ENCODE measurements around the gene TUBA4A. TPM values are rescaled to one million over a fixed set of nuclear protein-coding genes. Genes with fewer than 3 reads are reported as not detected.

Gene TUBA4A
- polyA plus RNA-seq, 1 donor from 2014 or later, result not detected

- Histone ChIP-seq H3F3A (ENCODE audit: insufficient read depth, low read length, poor library complexity, severe bottlenecking) (no peaks in the 10 kb centered on the region), H4K20me1 (ENCODE audit: insufficient read depth) (no peaks in the 10 kb centered on the region), H3K9me2 (ENCODE audit: insufficient read depth, low read length) (no peaks in the 10 kb centered on the region), H3K9me3 (ENCODE audit: low read length) (no peaks in the 10 kb centered on the region), H3K79me2 (replicated peaks; ENCODE audit: insufficient read depth, low read length) (no peaks in the 10 kb centered on the region), H3K36me3 (ENCODE audit: insufficient read depth, low read length) (no peaks in the 10 kb centered on the region), H3K27ac (ENCODE audit: low read length) (no peak overlapping the region), H2AFZ (ENCODE audit: low read depth, low read length) (no peak overlapping the region), H3K4me2 (ENCODE audit: low read length) (no peak overlapping the region), H3K27me3 (ENCODE audit: insufficient read depth, low read depth, low read length) (no peaks in the 10 kb centered on the region), H3K9ac (ENCODE audit: low read length) (no peak overlapping the region), H3K4me3 (ENCODE audit: low read length) (no peak overlapping the region)
- TF ChIP-seq POLR2AphosphoS5 (IDR thresholded peaks at IDR 0.05) (no peak), MXI1 (conservative IDR thresholded peaks at IDR 0.05; ENCODE audit: poor library complexity, severe bottlenecking) (no peak), SMC3 (conservative IDR thresholded peaks at IDR 0.05; ENCODE audit: poor library complexity) (no peak), RAD21 (conservative IDR thresholded peaks at IDR 0.05) (no peak), REST (IDR thresholded peaks at IDR 0.05; ENCODE audit: borderline replicate concordance) (no peak), EZH2 (IDR thresholded peaks at IDR 0.05; ENCODE audit: borderline replicate concordance, insufficient read depth, low read length, poor library complexity, severe bottlenecking) (no peak), TAF1 (IDR thresholded peaks at IDR 0.05; ENCODE audit: low read depth) (no peak), EP300 (conservative IDR thresholded peaks at IDR 0.05; ENCODE audit: poor library complexity, severe bottlenecking) (no peak), CTCF (IDR thresholded peaks at IDR 0.05; ENCODE audit: poor library complexity, severe bottlenecking) (no peak)
Observed at GRCh38 chr2:219289537-219290361, 36.0 kb upstream of the TUBA4A start.

GRCh38 chr2:219289195-219289536 is 35.4 kb upstream of the TUBA4A start:
- H3K9me2 ChIP-seq (ENCODE audit: insufficient read depth, low read length), result no peaks in the 10 kb centered on the region
- no peak overlapping the region for H2AFZ ChIP-seq (ENCODE audit: low read depth, low read length)
- H4K20me1 ChIP-seq (ENCODE audit: insufficient read depth), result no peaks in the 10 kb centered on the region
- no peaks in the 10 kb centered on the region for H3K27me3 ChIP-seq (ENCODE audit: insufficient read depth, low read depth, low read length)
- no peaks in the 10 kb centered on the region for H3K9me3 ChIP-seq (ENCODE audit: low read length)
- H3K36me3 ChIP-seq (ENCODE audit: insufficient read depth, low read length), result no peaks in the 10 kb centered on the region
- no peak overlapping the region for H3K27ac ChIP-seq (ENCODE audit: low read length)
- TF ChIP-seq MXI1 (conservative IDR thresholded peaks at IDR 0.05; ENCODE audit: poor library complexity, severe bottlenecking) (no peak), EZH2 (IDR thresholded peaks at IDR 0.05; ENCODE audit: borderline replicate concordance, insufficient read depth, low read length, poor library complexity, severe bottlenecking) (no peak)
- no peak overlapping the region for H3K9ac ChIP-seq (ENCODE audit: low read length)
- H3K4me2 ChIP-seq (ENCODE audit: low read length), result no peak overlapping the region
- H3K4me3 ChIP-seq (ENCODE audit: low read length), result no peak overlapping the region
- no peaks in the 10 kb centered on the region for H3K79me2 ChIP-seq (replicated peaks; ENCODE audit: insufficient read depth, low read length)
- H3F3A ChIP-seq (ENCODE audit: insufficient read depth, low read length, poor library complexity, severe bottlenecking), result no peaks in the 10 kb centered on the region

Measured in neural cell (in vitro differentiated cells).